Measurements from ENCODE around the gene LRMDA.

The LRMDA gene

DNA sequence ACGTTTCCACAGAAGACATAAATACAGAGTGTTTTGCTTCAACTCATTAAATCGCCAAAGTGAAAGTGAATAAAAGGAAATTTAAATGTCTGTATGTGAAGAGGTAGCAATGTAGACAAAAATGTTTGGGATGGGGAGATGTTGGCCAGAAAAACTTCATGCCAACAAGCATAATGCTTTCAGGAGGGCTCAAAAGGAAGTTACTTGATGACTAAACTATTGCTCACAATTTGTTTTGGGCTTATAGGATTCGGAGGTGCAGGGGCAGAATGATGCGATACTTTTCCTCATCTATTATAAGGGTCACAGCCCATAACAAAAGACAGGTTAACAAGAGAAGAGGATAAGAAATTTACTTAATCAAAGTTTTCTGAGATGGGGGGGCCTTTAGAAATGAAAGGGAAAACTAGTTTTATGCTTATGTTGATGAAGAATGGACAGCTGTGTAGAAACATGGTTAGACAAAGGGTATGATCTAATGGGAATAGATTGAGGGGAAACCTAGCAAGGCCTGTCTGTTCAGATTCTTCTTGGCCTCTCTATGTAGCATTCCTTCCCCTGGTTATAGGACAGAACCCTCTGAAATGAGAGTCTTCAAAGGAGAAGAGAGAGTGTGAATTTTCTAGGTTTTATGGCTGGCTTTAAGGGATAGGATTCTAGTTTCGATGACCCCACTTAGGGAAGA lies 898.6 kb downstream of the LRMDA start:
- Histone ChIP-seq H3K36me3 (ENCODE audit: insufficient read depth, low read length) (no peaks in the 10 kb centered on the region), H3K9ac (ENCODE audit: low read depth, low read length) (no peak overlapping the region), H3K4me3 (ENCODE audit: low read depth in 1 of 2, low read length in 2 of 2) (no peak overlapping the region), H3K9me3 (ENCODE audit: insufficient read depth, low read length, severe bottlenecking) (no peaks in the 10 kb centered on the region), H3K27me3 (ENCODE audit: insufficient read depth, low read length, poor library complexity) (peaks cover 3% of the 10 kb centered on the region), H3K4me1 (ENCODE audit: insufficient read depth, low read length) (no peaks in the 10 kb centered on the region), H2AFZ (ENCODE audit: low read depth, low read length) (no peak overlapping the region), H3K27ac (ENCODE audit: low read length) (no peak overlapping the region), H3K4me2 (ENCODE audit: insufficient read depth, low read length) (no peak overlapping the region), H3K79me2 (ENCODE audit: insufficient read depth, low read length) (no peaks in the 10 kb centered on the region), H4K20me1 (ENCODE audit: insufficient read depth, low read length) (no peaks in the 10 kb centered on the region)
- ATAC-seq (ENCODE audit: insufficient read depth, low read depth) (no peak), DNase-seq (no peak)
- no peak for TF ChIP-seq EZH2 (IDR thresholded peaks at IDR 0.05; ENCODE audit: borderline replicate concordance, low read depth, low read length, severe bottlenecking)
- TF ChIP-seq, protein P1, sequence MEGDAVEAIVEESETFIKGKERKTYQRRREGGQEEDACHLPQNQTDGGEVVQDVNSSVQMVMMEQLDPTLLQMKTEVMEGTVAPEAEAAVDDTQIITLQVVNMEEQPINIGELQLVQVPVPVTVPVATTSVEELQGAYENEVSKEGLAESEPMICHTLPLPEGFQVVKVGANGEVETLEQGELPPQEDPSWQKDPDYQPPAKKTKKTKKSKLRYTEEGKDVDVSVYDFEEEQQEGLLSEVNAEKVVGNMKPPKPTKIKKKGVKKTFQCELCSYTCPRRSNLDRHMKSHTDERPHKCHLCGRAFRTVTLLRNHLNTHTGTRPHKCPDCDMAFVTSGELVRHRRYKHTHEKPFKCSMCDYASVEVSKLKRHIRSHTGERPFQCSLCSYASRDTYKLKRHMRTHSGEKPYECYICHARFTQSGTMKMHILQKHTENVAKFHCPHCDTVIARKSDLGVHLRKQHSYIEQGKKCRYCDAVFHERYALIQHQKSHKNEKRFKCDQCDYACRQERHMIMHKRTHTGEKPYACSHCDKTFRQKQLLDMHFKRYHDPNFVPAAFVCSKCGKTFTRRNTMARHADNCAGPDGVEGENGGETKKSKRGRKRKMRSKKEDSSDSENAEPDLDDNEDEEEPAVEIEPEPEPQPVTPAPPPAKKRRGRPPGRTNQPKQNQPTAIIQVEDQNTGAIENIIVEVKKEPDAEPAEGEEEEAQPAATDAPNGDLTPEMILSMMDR (IDR thresholded peaks at IDR 0.05; ENCODE audit: borderline replicate concordance, extremely low read depth, low read length, poor library complexity, severe bottlenecking) = no peak

DNA sequence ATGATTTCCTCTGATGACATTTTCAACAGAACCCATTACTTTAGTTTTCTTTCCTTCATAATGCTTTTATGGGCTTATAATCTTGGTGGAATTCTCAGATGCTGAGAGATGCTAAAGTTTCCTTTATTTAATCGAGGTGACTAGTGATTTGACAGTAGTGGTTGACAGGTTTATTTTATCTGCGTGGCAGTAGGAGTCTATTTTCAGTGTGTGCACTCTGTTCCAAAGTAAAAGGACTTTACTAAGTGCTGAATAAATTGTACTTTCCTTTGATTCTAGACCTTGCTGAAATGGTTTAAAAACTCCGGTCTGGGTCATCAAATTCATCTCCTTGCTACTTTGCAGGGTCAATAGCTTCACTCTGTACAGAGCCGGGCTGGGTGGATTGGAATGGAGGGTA lies 900.3 kb downstream of the LRMDA start:
- H3K79me2 ChIP-seq (ENCODE audit: insufficient read depth, low read length) = no peaks in the 10 kb centered on the region
- no peak overlapping the region for H3K4me3 ChIP-seq (ENCODE audit: low read depth in 1 of 2, low read length in 2 of 2)
- no peaks in the 10 kb centered on the region for H4K20me1 ChIP-seq (ENCODE audit: insufficient read depth, low read length)
- no peak overlapping the region for H3K9ac ChIP-seq (ENCODE audit: low read depth, low read length)
- H3K36me3 ChIP-seq (ENCODE audit: insufficient read depth, low read length) = no peaks in the 10 kb centered on the region
- no peak overlapping the region for H3K4me2 ChIP-seq (ENCODE audit: insufficient read depth, low read length)
- TF ChIP-seq, protein P1 (IDR thresholded peaks at IDR 0.05; ENCODE audit: borderline replicate concordance, extremely low read depth, low read length, poor library complexity, severe bottlenecking) = no peak
- no peak for TF ChIP-seq EZH2 (IDR thresholded peaks at IDR 0.05; ENCODE audit: borderline replicate concordance, low read depth, low read length, severe bottlenecking)
- H3K9me3 ChIP-seq (ENCODE audit: insufficient read depth, low read length, severe bottlenecking) = no peaks in the 10 kb centered on the region
- H3K4me1 ChIP-seq (ENCODE audit: insufficient read depth, low read length) = no peaks in the 10 kb centered on the region
- ATAC-seq (ENCODE audit: insufficient read depth, low read depth) (no peak), DNase-seq (no peak)
- no peak overlapping the region for H3K27ac ChIP-seq (ENCODE audit: low read length)
- H2AFZ ChIP-seq (ENCODE audit: low read depth, low read length) = no peak overlapping the region
- peaks cover 3% of the 10 kb centered on the region for H3K27me3 ChIP-seq (ENCODE audit: insufficient read depth, low read length, poor library complexity)

DNA sequence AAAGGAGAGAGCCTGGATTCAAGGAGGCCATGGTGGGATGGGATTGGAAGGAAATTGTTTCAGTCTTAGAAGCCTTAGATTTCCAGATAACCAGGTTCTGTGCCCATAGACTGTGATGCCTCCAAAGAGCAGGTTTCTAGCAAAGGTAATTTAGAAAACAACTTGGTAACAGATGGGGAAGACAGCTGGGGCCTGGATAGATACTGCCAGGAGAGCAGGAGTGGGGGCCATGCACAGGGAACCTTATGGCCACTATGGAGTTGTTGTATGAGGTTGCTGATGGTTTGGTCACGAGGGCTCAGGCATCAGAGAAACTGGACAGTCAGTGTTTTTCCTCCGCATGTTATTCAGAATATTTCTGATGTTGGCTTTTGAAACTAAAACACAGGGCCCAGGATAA lies 901.9 kb downstream of the LRMDA start:
- H3K4me2 ChIP-seq (ENCODE audit: insufficient read depth, low read length) = no peak overlapping the region
- H3K9ac ChIP-seq (ENCODE audit: low read depth, low read length) = no peak overlapping the region
- DNase-seq (no peak), ATAC-seq (ENCODE audit: insufficient read depth, low read depth) (no peak)
- no peaks in the 10 kb centered on the region for H3K36me3 ChIP-seq (ENCODE audit: insufficient read depth, low read length)
- no peaks in the 10 kb centered on the region for H3K9me3 ChIP-seq (ENCODE audit: insufficient read depth, low read length, severe bottlenecking)
- H3K4me1 ChIP-seq (ENCODE audit: insufficient read depth, low read length) = no peaks in the 10 kb centered on the region
- H3K27me3 ChIP-seq (ENCODE audit: insufficient read depth, low read length, poor library complexity) = peaks cover 2% of the 10 kb centered on the region
- H4K20me1 ChIP-seq (ENCODE audit: insufficient read depth, low read length) = no peaks in the 10 kb centered on the region
- H2AFZ ChIP-seq (ENCODE audit: low read depth, low read length) = no peak overlapping the region
- TF ChIP-seq, protein P1 (IDR thresholded peaks at IDR 0.05; ENCODE audit: borderline replicate concordance, extremely low read depth, low read length, poor library complexity, severe bottlenecking) = no peak
- TF ChIP-seq EZH2 (IDR thresholded peaks at IDR 0.05; ENCODE audit: borderline replicate concordance, low read depth, low read length, severe bottlenecking) = no peak
- H3K4me3 ChIP-seq (ENCODE audit: low read depth in 1 of 2, low read length in 2 of 2) = no peak overlapping the region
- no peak overlapping the region for H3K27ac ChIP-seq (ENCODE audit: low read length)
- H3K79me2 ChIP-seq (ENCODE audit: insufficient read depth, low read length) = no peaks in the 10 kb centered on the region

Measured in DND-41 (cell line).